ENCODE data around the gene SUN1. TPM values are rescaled to one million over a fixed set of nuclear protein-coding genes. Genes with fewer than 3 reads are reported as not detected.

The SUN1 gene
- total and polyA plus RNA-seq, 2 of the 8 experiments (the other 6 are each of a cell fraction or from before 2014, with no cell fraction given), result 108 to 158 TPM

- TF ChIP-seq BACH1 (IDR thresholded peaks at IDR 0.05; ENCODE audit: low read length) (no peak), EZH2 (IDR thresholded peaks at IDR 0.05; ENCODE audit: low read depth, low read length, severe bottlenecking) (no peak), USF2 (IDR thresholded peaks at IDR 0.05; ENCODE audit: low read length) (no peak), TCF12 (IDR thresholded peaks at IDR 0.05; ENCODE audit: low read depth, low read length) (no peak)
Observed at GRCh38 chr7:884191-885003, 52.1 kb downstream of the SUN1 start (continued).
